Small intestine (tissue), 7 donors: ENCODE results near the gene PTPRJ. TPM values are rescaled to one million over a fixed set of nuclear protein-coding genes. Genes with fewer than 3 reads are reported as not detected.

Experiments used
- DNase-seq, 2 donors: peaks; one replicate each; pipeline versions ENCODE4 v3.0.0 to v3.0.0-alpha.2; 2013
- FAIRE-seq: peaks from 2 replicates; lab custom pipeline; 2012; peaks lifted over from hg19 to GRCh38; lab: Jason Lieb, UNC
- H3K27ac ChIP-seq, 3 donors: one replicate each; pipeline ENCODE4 v1.5.1; 2013; ENCODE audit warnings: low read length in 2 of 3, mild to moderate bottlenecking in 2 of 3, control low read depth in 1 of 3, inconsistent platforms in 1 of 3, low read depth in 1 of 3, moderate library complexity in 1 of 3
- H3K27me3 ChIP-seq, 3 donors: one replicate each; pipeline ENCODE4 v1.6.1; 2013; ENCODE audit warnings: low read length in 3 of 3, inconsistent platforms in 1 of 3; ENCODE audit not compliant: control insufficient read depth in 3 of 3, insufficient read depth in 3 of 3
- H3K36me3 ChIP-seq, 3 donors: one replicate each; pipeline ENCODE4 v1.6.1; 2013; ENCODE audit warnings: low read length in 3 of 3, inconsistent platforms in 1 of 3, low read depth in 1 of 3, mild to moderate bottlenecking in 1 of 3, moderate library complexity in 1 of 3; ENCODE audit not compliant: control insufficient read depth in 3 of 3, insufficient read depth in 2 of 3
- H3K4me1 ChIP-seq, 3 donors: one replicate each; pipeline ENCODE4 v1.6.1; 2013; ENCODE audit warnings: low read length in 2 of 3, inconsistent platforms in 1 of 3, low read depth in 1 of 3, mild to moderate bottlenecking in 1 of 3, moderate library complexity in 1 of 3; ENCODE audit not compliant: control insufficient read depth in 3 of 3, insufficient read depth in 2 of 3
- H3K4me3 ChIP-seq, 3 donors: one replicate each; pipeline ENCODE4 v1.5.1; 2013; ENCODE audit warnings: low read length in 3 of 3, control low read depth in 1 of 3, inconsistent platforms in 1 of 3, low read depth in 1 of 3, mild to moderate bottlenecking in 1 of 3, moderate library complexity in 1 of 3
- H3K9me3 ChIP-seq, 2 donors: one replicate each; pipeline ENCODE4 v1.6.1; 2013; ENCODE audit warnings: low read depth in 1 of 2, low read length in 1 of 2; ENCODE audit not compliant: control insufficient read depth in 2 of 2, insufficient read depth in 1 of 2
- WGBS, 3 donors: extraction: QIAGEN DNeasy Blood & Tissue Kit; methylation state at CpG; one replicate each; pipeline ENCODE4 v1.1.7; 2013; 5-methylcytosine and 5-hydroxymethylcytosine counted together
- polyA plus RNA-seq, 4 donors: library from polyadenylated mRNA; stranded (reverse) in 3 of 4; unstranded in 1 of 4; fragments of 200-250 nt in 3 of 4; fragments of 120-200 nt in 1 of 4; gene quantifications; one replicate each; pipeline versions ENCODE4 v1.2.1 to v1.2.3, GENCODE V29; 2013
- donor health status: healthy with polysubstance abuse.
- donor health status: control.
- donor health status: control.
- donor health status: Bipolar disorder and iron deficiency.
- donor health status: healthy.

PTPRJ gene
- polyA plus RNA-seq, 4 donors, result 4.9 to 31.4 (median 7.3) TPM

GRCh38 chr11:48110509-48110766, 130.1 kb downstream of the PTPRJ start:
- no peaks in the 10 kb centered on the region for H3K27me3 ChIP-seq
- WGBS, 3 donors, result 53 to 78% (median 64%) methylated on average over 2 of the region's 2 CpGs
- H3K4me3 ChIP-seq, result no peak overlapping the region
- H3K36me3 ChIP-seq, result peaks cover 0 to 6% (median 1%) of the 10 kb centered on the region in 3 donors
- no peak for DNase-seq
- H3K9me3 ChIP-seq, result peaks cover 0 to 9% of the 10 kb centered on the region in 2 donors
- no peak for FAIRE-seq
- no peak overlapping the region for H3K27ac ChIP-seq
- peaks cover 4 to 10% (median 9%) of the 10 kb centered on the region in 3 donors for H3K4me1 ChIP-seq

- Histone ChIP-seq H3K4me1 (peaks cover 4 to 7% (median 5%) of the 10 kb centered on the region in 3 donors), H3K36me3 (peaks cover 0 to 6% (median 1%) of the 10 kb centered on the region in 3 donors), H3K27me3 (no peaks in the 10 kb centered on the region), H3K9me3 (peaks cover 0 to 13% of the 10 kb centered on the region in 2 donors), H3K27ac (no peak overlapping the region), H3K4me3 (no peak overlapping the region)
- FAIRE-seq, result no peak
- no peak for DNase-seq
- 56 to 66% (median 65%) methylated on average over 3 of the region's 3 CpGs for WGBS, 3 donors
Observed at GRCh38 chr11:48111891-48112290, 131.5 kb downstream of the PTPRJ start.

DNA sequence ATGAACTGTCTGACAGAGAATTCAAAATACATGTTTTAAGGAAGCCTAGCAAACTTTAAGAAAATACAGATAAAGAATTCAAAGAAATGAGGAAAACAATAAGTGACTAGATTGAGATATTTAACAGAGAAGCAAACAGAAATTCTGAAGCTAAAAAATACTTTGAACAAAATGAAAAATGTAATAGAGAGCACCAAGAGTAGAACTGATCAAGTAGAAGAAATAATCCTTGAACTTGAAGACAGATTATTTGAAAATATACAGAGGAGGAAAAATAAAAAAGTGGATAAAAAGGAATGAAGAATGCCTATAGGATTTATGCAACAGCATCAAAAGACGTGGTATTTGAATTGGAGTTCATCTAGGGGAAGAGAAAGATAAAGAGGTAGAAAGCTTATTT, 134.4 kb downstream of the PTPRJ start:
- H3K4me3 ChIP-seq, result no peak overlapping the region
- FAIRE-seq (no peak), DNase-seq (no peak)
- WGBS, 3 donors, result 90 to 97% (median 96%) methylated on average over 1 of the region's 1 CpG
- H3K9me3 ChIP-seq, result peaks cover 0 to 16% of the 10 kb centered on the region in 2 donors
- H3K4me1 ChIP-seq, result peaks cover 0 to 1% (median under 1%) of the 10 kb centered on the region in 3 donors
- no peaks in the 10 kb centered on the region for H3K27me3 ChIP-seq
- H3K27ac ChIP-seq, result no peak overlapping the region
- H3K36me3 ChIP-seq, result peaks cover 0 to 6% (median 1%) of the 10 kb centered on the region in 3 donors

DNA sequence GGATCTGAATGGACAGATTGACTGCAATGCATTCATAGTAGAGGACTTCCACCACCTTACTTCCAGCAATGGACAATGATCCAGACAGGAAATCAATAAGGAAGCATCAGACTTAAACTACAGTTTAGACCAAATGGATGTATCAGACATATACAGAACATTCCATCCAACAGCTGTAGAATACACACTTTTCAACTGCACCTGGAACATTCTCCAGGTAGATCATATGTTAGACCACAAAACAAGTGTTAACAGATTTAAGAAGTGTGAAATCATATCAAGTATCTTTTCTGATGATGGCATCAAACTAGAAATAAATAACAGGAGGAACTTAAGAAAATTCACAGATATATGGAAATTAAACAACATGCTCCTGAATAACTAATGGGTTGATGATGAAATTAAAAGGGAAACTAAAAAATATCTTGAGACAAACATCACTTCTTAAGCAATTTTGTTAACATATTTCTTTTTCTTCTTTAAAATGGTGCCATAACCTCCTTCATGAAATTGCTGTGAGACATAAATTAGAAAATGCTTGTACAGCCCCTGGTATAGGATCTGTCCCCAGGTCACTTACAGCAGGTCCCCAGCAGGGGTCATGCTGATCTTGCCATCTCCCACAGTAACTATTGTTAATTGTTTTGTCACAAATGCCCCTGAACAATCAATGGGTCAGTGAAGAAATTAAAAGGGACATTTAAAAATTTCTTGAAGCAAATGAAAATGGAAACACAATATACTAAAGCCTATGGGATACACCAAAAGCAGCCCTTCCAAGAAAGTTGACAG, 136.3 kb downstream of the PTPRJ start:
- FAIRE-seq (no peak), DNase-seq (no peak)
- Histone ChIP-seq H3K27ac (no peak overlapping the region), H3K9me3 (peaks cover 0 to 16% of the 10 kb centered on the region in 2 donors), H3K4me1 (no peaks in the 10 kb centered on the region), H3K36me3 (peaks cover 0 to 6% (median 1%) of the 10 kb centered on the region in 3 donors), H3K27me3 (no peaks in the 10 kb centered on the region), H3K4me3 (no peak overlapping the region)

DNA sequence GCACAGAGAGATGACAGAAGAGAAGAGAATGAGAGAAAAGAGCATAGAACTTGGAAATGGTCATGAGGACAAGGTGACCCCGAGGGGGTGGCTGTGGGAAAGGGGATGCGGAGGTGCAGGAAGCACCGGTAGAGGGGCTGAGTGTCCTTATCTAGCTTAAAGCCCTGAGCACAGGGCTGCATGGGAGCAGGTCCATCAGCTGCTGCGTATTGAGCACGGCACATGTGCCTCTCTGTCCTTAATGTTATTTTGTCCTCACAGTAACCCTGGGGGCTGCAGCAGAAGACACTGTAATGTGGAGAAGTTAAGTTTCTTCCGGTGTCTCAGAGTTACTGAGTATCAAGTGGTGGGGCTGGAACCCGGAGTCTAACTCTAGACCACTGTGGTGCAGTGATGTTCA, 141.9 kb downstream of the PTPRJ start:
- Histone ChIP-seq H3K4me3 (no peak overlapping the region), H3K27me3 (no peaks in the 10 kb centered on the region), H3K9me3 (no peaks in the 10 kb centered on the region), H3K36me3 (peaks cover 0 to 39% (median 13%) of the 10 kb centered on the region in 3 donors), H3K4me1 (no peaks in the 10 kb centered on the region), H3K27ac (no peak overlapping the region)
- WGBS, 3 donors, result 94 to 97% (median 94%) methylated on average over 7 of the region's 7 CpGs
- DNase-seq, result no peak
- no peak for FAIRE-seq

DNA sequence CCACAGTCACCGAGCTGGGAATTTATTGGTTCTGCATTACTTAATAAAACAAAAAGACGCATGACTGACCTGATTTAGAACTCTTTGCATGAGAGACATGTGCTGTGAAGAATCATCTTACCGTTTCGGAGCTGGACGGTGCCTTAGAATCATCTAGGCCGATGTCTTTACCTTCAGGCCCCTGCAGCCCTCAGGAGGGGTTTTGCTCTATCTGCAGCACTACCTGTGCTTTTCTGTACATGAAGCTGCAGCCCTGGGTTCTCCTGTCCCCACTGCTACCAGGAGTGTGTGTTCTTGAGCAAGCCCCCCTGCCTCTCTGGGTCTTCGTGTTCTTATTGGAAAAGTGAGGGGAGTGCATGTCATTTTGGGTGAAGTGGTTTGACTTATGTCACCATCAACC, 142.3 kb downstream of the PTPRJ start:
- FAIRE-seq (no peak), DNase-seq (no peak)
- H3K4me1 ChIP-seq, result no peaks in the 10 kb centered on the region
- no peaks in the 10 kb centered on the region for H3K9me3 ChIP-seq
- H3K4me3 ChIP-seq, result no peak overlapping the region
- peaks cover 0 to 43% (median 16%) of the 10 kb centered on the region in 3 donors for H3K36me3 ChIP-seq
- H3K27me3 ChIP-seq, result no peaks in the 10 kb centered on the region
- H3K27ac ChIP-seq, result no peak overlapping the region
- WGBS, 3 donors, result 91 to 96% (median 95%) methylated on average over 7 of the region's 7 CpGs

- no peaks in the 10 kb centered on the region for H3K4me1 ChIP-seq
- DNase-seq (no peak), FAIRE-seq (no peak)
- H3K4me3 ChIP-seq, result no peak overlapping the region
- H3K27me3 ChIP-seq, result no peaks in the 10 kb centered on the region
- 88 to 98% (median 96%) methylated on average over 8 of the region's 8 CpGs for WGBS, 3 donors
- peaks cover 0 to 46% (median 17%) of the 10 kb centered on the region in 3 donors for H3K36me3 ChIP-seq
- no peak overlapping the region for H3K27ac ChIP-seq
- no peaks in the 10 kb centered on the region for H3K9me3 ChIP-seq
Observed at GRCh38 chr11:48123254-48123875, 143.0 kb downstream of the PTPRJ start.

DNA sequence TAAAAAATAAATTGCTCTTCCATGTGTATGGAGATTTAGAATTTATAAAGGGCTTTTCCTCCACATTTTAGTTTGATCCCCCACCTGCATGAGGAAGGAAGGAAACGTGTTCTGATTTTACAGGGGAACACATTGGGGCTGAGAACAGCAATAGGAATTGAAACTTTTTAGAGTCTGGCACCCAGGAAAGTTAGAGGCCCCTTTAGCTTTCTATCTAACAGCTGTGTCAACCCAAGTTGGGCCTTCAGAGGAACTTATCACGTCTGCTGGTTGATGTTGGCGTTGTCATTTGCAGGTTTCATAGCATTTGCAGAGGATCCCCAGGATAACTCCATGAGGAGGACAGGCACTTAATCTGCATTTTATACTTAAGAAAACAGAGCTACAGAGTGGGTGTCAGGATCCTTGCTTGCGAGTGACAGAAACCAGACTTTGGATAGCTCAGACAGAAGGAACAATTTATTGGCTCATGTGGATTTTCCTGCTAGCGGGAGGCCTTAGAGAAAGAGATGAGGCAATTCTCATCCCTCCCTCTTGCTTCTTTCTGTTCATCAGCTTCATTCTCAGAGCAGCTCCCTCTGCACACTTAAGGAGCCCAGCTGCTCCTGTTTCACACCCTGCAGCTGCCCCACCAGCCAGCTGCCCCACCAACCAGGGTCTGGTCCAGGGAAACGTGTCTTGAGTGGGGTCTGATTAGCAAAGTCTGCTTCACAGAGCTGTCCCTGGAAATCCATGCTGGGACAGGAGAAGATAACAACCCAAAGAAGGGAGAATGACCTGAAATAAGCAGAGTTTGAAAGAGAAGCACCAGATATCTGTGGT, 143.8 kb downstream of the PTPRJ start:
- Histone ChIP-seq H3K9me3 (no peaks in the 10 kb centered on the region), H3K4me1 (no peaks in the 10 kb centered on the region), H3K27ac (no peak overlapping the region), H3K27me3 (no peaks in the 10 kb centered on the region), H3K4me3 (no peak overlapping the region), H3K36me3 (peaks cover 0 to 48% (median 17%) of the 10 kb centered on the region in 3 donors)
- FAIRE-seq (no peak), DNase-seq (no peak)
- 84 to 93% (median 93%) methylated on average over 6 of the region's 6 CpGs for WGBS, 3 donors
